ENCODE data around the gene KIAA1755.

The KIAA1755 gene

DNA sequence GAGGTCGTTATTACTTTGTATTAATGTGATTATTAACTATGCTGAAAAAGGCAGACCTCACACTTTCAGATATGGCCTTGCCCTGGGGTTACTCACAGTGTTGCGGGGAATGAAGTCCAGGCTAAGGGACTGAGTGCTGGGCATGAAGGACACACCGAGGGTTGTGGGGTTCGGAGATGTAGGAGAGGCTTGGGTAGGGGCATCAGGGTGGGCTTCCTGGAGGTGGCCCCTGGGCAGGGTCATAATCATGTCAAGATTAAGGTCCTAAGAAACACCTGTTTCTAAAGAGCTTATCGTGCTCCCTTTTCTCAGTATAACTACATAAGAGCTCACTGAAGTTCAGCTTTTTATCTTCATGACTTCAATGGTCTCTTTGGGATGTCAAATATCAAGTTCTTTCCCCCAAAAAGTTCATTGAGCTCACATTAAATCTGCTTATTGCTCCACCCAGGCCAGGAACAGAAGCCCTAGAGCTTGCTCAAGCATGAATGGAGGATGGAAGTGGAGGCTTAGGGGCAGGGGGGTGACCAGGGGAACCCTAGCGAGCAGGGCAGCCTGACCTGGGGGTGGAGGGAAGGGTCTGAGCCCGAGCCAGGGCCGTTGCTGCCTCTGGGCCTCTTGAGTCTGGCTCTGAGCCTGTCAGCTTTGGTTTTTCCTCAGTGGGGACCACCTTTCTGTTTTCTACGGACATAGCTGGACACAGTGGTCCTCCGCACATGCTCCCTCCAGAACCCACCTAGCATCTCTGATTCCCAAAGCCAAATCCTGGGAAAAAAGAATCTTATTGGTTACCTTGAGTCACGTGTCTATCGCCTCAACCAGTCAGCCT, 58.2 kb downstream of the KIAA1755 start:
- DNase-seq, result no peak

- no peak for DNase-seq
Measured at GRCh38 chr20:38201356-38201755, 59.2 kb downstream of the KIAA1755 start.

GRCh38 chr20:38200646-38201045, 59.9 kb downstream of the KIAA1755 start:
- no peak for DNase-seq

GRCh38 chr20:38199501-38200390, 60.8 kb downstream of the KIAA1755 start:
- no peak for DNase-seq

- DNase-seq, result no peak
Measured at GRCh38 chr20:38198238-38198861, 62.2 kb downstream of the KIAA1755 start.

- no peak for DNase-seq
Measured at GRCh38 chr20:38197619-38198018, 62.9 kb downstream of the KIAA1755 start.

DNA sequence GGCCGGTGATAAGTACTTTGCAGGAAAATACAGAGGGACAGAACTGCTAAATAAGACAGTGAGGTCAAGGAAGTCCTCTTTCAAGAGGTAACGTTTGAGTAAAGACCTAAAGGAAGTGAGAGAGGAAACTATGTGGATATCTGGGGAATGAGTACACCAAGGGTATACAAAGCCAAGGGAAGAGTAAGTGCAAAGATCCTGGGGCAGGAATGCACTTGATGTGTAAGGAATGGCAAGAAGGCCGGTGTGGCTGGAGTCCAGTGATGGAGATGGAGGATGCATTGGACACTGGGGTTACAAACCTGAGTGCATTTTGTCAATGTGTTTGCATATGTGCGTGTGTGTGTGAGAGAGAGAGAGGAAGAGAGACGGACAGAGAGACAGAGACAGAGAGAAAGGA, 63.3 kb downstream of the KIAA1755 start:
- DNase-seq, result no peak

DNA sequence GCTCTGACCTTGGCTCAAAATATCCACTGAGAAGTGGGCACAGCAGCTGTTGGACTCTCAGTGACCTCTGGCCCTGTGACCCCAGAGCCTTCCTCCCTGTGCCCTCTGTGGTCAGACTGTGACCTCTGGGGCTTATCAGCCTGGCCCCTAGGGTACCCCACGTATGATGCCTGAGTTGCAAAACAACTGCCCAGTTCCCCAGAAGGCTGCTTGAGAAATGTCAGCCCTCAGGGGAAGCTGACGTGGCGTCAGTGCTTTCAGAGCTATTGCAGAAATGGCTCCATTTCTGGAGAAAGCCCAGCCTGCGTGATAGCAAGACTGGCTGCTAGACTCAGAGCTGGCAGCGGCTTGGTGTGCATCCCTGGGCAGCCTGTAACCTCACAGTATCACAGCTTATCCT, 63.9 kb downstream of the KIAA1755 start:
- DNase-seq, result no peak

DNA sequence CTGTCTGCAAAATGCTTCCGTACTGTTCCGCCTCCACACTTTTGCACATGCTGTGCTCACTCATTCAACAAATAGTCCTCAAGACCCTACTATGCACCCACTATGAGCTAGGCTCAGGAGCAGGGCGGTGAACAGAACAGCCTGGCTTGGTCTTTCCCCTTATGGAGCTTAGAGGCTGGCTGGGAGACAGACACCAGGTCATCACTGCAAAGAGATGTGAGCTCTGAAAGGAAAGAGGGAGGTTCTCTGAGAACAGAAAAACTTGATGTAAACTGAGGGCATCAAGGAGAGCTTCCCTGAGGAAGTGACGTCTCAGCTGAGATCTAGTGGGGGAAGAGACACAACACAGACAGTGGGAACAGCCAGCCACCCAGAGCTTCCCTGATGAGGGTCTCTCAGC, 64.5 kb downstream of the KIAA1755 start:
- DNase-seq, result no peak

- DNase-seq, result no peak
Measured at GRCh38 chr20:38195521-38195920, 65.0 kb downstream of the KIAA1755 start.

GRCh38 chr20:38194971-38195504, 65.5 kb downstream of the KIAA1755 start:
- DNase-seq, result no peak

DNA sequence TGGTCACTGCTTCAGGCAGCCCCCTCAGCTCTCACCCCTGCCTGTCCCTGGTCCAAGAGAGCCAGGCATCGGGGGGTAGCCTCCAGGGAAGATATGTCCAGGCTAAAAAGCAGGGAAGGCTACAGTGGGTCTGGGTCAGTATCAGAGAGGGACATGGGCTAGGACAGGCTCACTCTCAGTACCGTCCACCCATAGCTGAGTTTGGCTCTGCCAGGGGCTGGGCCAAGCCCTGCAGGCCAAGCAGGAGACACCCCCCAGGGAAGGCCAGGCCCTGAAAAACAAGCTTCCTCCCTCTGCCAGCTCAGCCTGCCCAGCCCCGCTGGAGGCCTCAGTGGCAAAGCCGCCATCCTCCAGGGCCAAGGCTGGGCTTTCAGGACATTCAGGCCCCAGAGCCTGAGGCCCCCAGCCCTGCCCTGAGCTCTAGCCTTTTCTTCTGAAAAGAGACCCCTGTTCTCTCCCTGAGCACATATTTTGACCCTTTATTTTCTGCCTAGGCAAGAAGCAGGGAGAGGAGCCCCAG, 66.9 kb downstream of the KIAA1755 start:
- no peak for DNase-seq

DNA sequence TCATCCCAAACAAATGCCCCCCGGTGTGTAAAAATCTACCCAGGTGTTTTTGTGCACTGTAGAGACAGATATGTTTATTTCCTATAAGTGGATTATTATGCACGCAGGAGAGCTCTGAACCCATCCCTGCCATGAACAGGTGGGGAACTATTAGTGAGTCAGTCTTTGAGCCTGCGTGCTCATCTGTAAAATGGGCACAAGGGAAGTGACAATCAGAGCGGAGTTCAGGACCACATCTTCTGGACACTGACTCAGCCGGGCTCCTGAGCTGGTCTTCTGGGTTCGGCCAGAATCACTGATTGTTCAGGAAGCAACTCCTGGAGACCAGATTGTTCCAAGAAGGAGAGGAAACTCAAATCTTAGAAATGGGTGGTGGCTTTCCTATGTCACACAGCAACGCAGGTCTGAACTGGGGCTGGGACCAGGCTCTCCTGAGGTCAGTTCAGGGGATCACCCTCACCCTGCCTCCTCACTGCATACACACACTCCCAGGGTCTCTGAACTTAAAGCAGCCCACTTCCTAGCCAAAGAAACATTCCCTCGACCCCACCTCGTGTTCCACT, 68.1 kb downstream of the KIAA1755 start:
- no peak for DNase-seq

DNA sequence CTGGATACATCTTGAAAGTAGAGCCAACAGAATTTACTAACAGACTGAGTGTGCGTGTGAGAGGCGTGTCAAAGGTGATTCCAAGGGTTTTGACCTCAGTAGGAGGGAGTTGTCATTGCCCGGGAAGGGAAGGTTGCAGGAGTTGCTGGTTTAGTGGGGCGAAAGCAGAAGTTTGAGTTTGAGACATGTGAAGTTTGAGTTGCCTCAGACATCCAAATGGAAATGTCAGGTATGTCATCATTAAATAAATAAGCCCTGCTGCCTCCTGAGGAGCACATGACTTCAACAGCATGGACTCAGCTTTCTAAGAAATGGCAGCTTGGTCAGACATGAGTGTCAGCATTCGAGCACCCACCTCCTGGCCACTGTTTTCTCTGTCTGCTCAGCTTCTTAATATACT, 68.9 kb downstream of the KIAA1755 start:
- no peak for DNase-seq

DNA sequence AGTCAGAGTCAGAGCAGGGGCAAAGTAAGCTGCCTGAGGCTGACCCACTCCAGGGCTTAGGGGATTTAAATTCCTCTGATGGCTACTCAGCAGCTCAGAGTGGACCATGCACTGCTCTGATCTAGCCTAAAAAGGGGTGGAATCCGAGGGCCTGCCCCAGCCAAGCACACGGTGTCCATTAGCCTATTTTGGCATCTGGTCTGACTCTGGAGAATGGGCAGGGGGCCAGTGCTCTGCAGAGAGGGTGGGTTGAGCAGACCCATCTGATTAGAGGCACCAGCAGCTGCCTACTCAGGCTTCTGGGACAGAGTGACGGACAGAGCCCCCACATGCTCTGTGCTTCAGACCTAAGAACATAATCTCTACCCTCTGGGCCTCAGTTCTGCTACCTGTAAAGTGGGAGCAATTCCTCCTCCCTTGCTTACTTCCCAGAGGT, 69.6 kb downstream of the KIAA1755 start:
- no peak for DNase-seq

DNA sequence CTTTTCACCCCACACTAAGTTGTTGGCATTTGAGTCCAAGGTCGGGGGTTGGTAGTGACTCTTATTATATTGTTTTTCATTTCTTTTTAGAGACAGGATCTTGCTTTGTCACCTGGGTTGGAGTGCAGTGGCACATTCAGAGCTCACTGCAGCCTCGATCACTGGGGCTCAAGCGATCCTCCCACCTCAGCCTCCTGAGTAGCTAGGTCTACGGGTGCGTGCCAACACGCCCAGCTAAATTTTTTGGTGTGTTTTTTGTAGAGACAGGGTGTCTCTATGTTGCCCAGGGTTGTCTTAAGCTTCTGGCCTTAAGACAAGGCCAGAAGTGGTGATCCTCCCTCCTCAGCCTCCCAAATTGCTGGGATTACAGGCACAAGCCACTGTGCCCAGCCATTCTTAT, 70.4 kb downstream of the KIAA1755 start:
- no peak for DNase-seq

GRCh38 chr20:38187517-38187916, 73.0 kb downstream of the KIAA1755 start:
- DNase-seq, result peak; percentile 12

DNA sequence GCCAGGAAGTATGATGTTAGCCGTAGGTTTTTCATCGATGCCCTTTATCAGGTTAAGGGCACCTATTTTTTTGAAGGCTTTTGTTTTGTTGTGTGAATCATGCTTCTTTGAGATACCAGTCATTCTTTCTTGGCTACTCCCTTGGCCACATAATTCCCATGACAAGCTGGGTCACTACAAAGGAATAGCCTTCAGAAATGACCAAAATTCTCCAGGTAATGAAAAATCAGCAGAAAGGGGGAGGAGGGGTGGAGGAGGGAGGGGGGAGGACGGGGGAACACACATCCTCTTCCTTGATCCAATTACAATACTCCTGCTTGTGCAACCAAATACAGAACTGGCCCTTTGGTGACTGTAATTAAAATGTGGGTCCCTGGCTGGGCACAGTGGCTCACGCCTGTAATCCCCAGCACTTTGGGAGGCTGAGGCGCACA, 73.7 kb downstream of the KIAA1755 start:
- DNase-seq, result no peak

DNA sequence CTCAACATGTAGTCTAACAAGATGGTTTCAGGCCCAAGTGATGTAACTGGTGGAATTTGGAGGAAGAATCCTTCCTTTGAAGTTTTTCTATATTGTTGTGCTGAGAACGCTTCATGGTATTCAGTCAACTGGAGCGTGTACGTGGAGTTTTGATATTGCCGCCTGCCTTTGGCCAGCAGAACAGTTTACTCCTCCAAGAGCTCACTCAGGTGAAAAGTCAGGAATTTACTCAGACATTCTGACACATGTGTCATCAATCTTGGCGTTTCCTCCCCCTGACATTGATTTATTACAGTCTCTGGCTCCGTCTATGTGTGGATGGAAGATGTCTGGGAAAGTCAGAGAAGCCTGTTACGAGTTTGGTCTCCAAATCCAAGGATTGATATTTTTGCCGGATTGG, 76.4 kb downstream of the KIAA1755 start:
- DNase-seq, result no peak

- no peak for DNase-seq
Measured at GRCh38 chr20:38181971-38182370, 78.6 kb downstream of the KIAA1755 start.

- peak; percentile 36 for DNase-seq
Measured at GRCh38 chr20:38181207-38181801, 79.2 kb downstream of the KIAA1755 start.

DNA sequence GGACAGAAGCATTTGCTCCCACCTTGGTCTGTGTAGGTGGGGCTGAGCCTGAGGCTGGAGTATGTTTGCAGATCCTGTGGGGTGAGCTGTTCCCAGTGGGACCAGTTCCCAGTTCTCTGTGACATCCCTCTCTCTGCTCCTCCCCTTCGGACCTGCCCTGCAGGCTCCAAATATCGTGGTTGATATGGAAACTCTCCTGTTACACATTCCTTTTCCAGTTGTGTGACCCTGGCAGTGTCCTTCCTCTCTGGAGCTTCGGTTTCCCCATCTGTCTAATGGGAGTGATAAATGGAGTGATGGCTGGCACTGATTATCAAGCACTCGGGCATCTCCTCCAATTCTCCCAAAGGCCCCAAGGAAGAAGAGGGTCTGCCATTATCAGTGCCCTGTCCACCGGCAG, 79.8 kb downstream of the KIAA1755 start:
- no peak for DNase-seq

All from NCI-H146 (cell line).